ENCODE measurements around the gene CACNA2D4.

The CACNA2D4 gene

GRCh38 chr12:1837541-1838204, 80.8 kb downstream of the CACNA2D4 start:
- Histone ChIP-seq H3K4me3 (ENCODE audit: low read depth, low read length) (no peak overlapping the region), H3K4me1 (peaks cover 19% of the 10 kb centered on the region), H3K27ac (no peak overlapping the region), H3K9ac (no peak overlapping the region), H3K36me3 (ENCODE audit: control insufficient read depth, insufficient read depth, low read length) (no peaks in the 10 kb centered on the region), H3K79me2 (no peaks in the 10 kb centered on the region), H3K27me3 (ENCODE audit: control insufficient read depth, insufficient read depth, low read length) (no peaks in the 10 kb centered on the region), H3K4me2 (ENCODE audit: low read length) (no peak overlapping the region), H2AFZ (no peak overlapping the region), H3K9me3 (ENCODE audit: control insufficient read depth, low read length) (no peaks in the 10 kb centered on the region)
- no peak for TF ChIP-seq CTCF (IDR thresholded peaks at IDR 0.05)

GRCh38 chr12:1836854-1837421, 81.5 kb downstream of the CACNA2D4 start:
- TF ChIP-seq CTCF (IDR thresholded peaks at IDR 0.05): no peak
- no peak overlapping the region for H3K4me2 ChIP-seq (ENCODE audit: low read length)
- H3K4me3 ChIP-seq (ENCODE audit: low read depth, low read length): no peak overlapping the region
- peaks cover 23% of the 10 kb centered on the region for H3K4me1 ChIP-seq
- peak overlapping the region; percentile 78 for H3K27ac ChIP-seq
- H2AFZ ChIP-seq: peak overlapping the region; percentile 72
- no peaks in the 10 kb centered on the region for H3K27me3 ChIP-seq (ENCODE audit: control insufficient read depth, insufficient read depth, low read length)
- no peaks in the 10 kb centered on the region for H3K9me3 ChIP-seq (ENCODE audit: control insufficient read depth, low read length)
- H3K79me2 ChIP-seq: peaks cover 3% of the 10 kb centered on the region
- no peak overlapping the region for H3K9ac ChIP-seq
- H3K36me3 ChIP-seq (ENCODE audit: control insufficient read depth, insufficient read depth, low read length): no peaks in the 10 kb centered on the region

GRCh38 chr12:1836241-1836803, 82.1 kb downstream of the CACNA2D4 start:
- Histone ChIP-seq H3K79me2 (peaks cover 4% of the 10 kb centered on the region), H3K27ac (peak overlapping the region; percentile 78), H3K9ac (no peak overlapping the region), H3K36me3 (ENCODE audit: control insufficient read depth, insufficient read depth, low read length) (no peaks in the 10 kb centered on the region), H3K4me2 (ENCODE audit: low read length) (no peak overlapping the region), H3K4me3 (ENCODE audit: low read depth, low read length) (no peak overlapping the region), H3K27me3 (ENCODE audit: control insufficient read depth, insufficient read depth, low read length) (no peaks in the 10 kb centered on the region), H3K4me1 (peaks cover 26% of the 10 kb centered on the region), H2AFZ (peak overlapping the region; percentile 72), H3K9me3 (ENCODE audit: control insufficient read depth, low read length) (no peaks in the 10 kb centered on the region)
- no peak for TF ChIP-seq CTCF (IDR thresholded peaks at IDR 0.05)

GRCh38 chr12:1835211-1836131, 83.0 kb downstream of the CACNA2D4 start:
- Histone ChIP-seq H3K4me3 (ENCODE audit: low read depth, low read length) (no peak overlapping the region), H3K9me3 (ENCODE audit: control insufficient read depth, low read length) (no peaks in the 10 kb centered on the region), H3K36me3 (ENCODE audit: control insufficient read depth, insufficient read depth, low read length) (no peaks in the 10 kb centered on the region), H3K79me2 (peaks cover 4% of the 10 kb centered on the region), H3K4me1 (peaks cover 33% of the 10 kb centered on the region), H2AFZ (no peak overlapping the region), H3K4me2 (ENCODE audit: low read length) (no peak overlapping the region), H3K27ac (peak overlapping the region; percentile 78), H3K9ac (no peak overlapping the region), H3K27me3 (ENCODE audit: control insufficient read depth, insufficient read depth, low read length) (no peaks in the 10 kb centered on the region)
- no peak for TF ChIP-seq CTCF (IDR thresholded peaks at IDR 0.05)
